DND-41 (cell line): ENCODE data around the gene HECW1.

ENCODE experiments used
- ATAC-seq: fragments of 200-7000 bp; cut with Tn5 transposase; 3 replicates; pipeline ENCODE4 v1.9.1; 2021; ENCODE audit warnings: low read depth; ENCODE audit not compliant: insufficient read depth
- DNase-seq: peaks from one replicate; pipeline ENCODE4 v3.0.0-alpha.2; 2020
- H2AFZ ChIP-seq: 2 replicates; pipeline ENCODE4 v1.6.0; 2012; ENCODE audit warnings: low read depth, low read length
- H3K27ac ChIP-seq: 2 replicates; pipeline ENCODE4 v1.5.1; 2012; ENCODE audit warnings: low read length, inconsistent platforms
- H3K27me3 ChIP-seq: fragments of 200-600 bp; sonication (generic); 2 replicates; pipeline ENCODE4 v1.6.0; 2012; ENCODE audit warnings: low read length, mild to moderate bottlenecking, inconsistent platforms; ENCODE audit not compliant: insufficient read depth, poor library complexity
- H3K36me3 ChIP-seq: 2 replicates; pipeline ENCODE4 v1.5.1; 2012; ENCODE audit warnings: low read length, inconsistent platforms; ENCODE audit not compliant: insufficient read depth
- H3K4me1 ChIP-seq: 2 replicates; pipeline ENCODE4 v1.5.1; 2012; ENCODE audit warnings: mild to moderate bottlenecking, low read length; ENCODE audit not compliant: insufficient read depth
- H3K4me2 ChIP-seq: 2 replicates; pipeline ENCODE4 v1.6.0; 2012; ENCODE audit warnings: mild to moderate bottlenecking, moderate library complexity, low read length, inconsistent platforms; ENCODE audit not compliant: insufficient read depth
- H3K4me3 ChIP-seq, 2 experiments: fragments of 200-600 bp in 1 of 2; shearing (Covaris generic) in 1 of 2; 2 replicates each; pipeline ENCODE4 v1.5.1; 2012 to 2016; ENCODE audit warnings: inconsistent platforms in 2 of 2, low read length in 2 of 2, mild to moderate bottlenecking in 2 of 2, low read depth in 1 of 2, moderate library complexity in 1 of 2
- H3K79me2 ChIP-seq: 2 replicates; pipeline ENCODE4 v1.6.0; 2012; ENCODE audit warnings: low read length, inconsistent platforms; ENCODE audit not compliant: insufficient read depth
- H3K9ac ChIP-seq: 2 replicates; pipeline ENCODE4 v1.6.0; 2012; ENCODE audit warnings: low read depth, mild to moderate bottlenecking, inconsistent platforms, low read length, moderate library complexity
- H3K9me3 ChIP-seq: 2 replicates; pipeline ENCODE4 v1.5.1; 2012; ENCODE audit warnings: low read length, moderate library complexity, mild to moderate bottlenecking, inconsistent platforms; ENCODE audit not compliant: insufficient read depth, severe bottlenecking
- H4K20me1 ChIP-seq: 2 replicates; pipeline ENCODE4 v1.6.0; 2012; ENCODE audit warnings: low read length; ENCODE audit not compliant: insufficient read depth
- EZH2 ChIP-seq: IDR thresholded peaks from 3 replicates; pipeline ENCODE4 v1.6.1; 2012; ENCODE audit warnings: borderline replicate concordance, low read depth, mild to moderate bottlenecking, moderate library complexity, low read length, inconsistent platforms; ENCODE audit not compliant: severe bottlenecking
- TF ChIP-seq, protein P1 (sequence below): IDR thresholded peaks from 2 replicates; pipeline ENCODE4 v1.5.1; 2012; ENCODE audit warnings: borderline replicate concordance, low read length, moderate library complexity, mild to moderate bottlenecking; ENCODE audit not compliant: poor library complexity, severe bottlenecking; ENCODE audit errors: extremely low read depth

Gene HECW1

DNA sequence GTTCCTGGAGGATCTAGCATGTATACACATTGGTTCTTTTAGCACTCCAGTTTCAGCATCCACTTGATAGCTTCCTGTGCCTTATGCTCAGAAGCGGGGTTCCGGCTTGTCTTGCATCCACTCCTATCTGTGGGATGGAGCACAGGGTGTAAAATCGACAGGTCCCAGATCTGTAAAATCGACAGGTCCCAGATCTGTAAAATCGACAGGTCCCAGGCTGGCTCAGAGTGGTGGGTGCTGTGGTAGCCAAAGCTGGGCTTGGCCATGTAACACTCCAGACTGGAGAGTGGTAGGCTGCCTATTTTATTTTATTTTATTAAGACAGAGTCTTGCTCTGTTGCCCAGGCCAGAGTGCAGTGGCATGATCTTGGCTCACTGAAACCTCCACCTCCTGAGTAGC, 30.3 kb downstream of the HECW1 start:
- TF ChIP-seq, protein P1, sequence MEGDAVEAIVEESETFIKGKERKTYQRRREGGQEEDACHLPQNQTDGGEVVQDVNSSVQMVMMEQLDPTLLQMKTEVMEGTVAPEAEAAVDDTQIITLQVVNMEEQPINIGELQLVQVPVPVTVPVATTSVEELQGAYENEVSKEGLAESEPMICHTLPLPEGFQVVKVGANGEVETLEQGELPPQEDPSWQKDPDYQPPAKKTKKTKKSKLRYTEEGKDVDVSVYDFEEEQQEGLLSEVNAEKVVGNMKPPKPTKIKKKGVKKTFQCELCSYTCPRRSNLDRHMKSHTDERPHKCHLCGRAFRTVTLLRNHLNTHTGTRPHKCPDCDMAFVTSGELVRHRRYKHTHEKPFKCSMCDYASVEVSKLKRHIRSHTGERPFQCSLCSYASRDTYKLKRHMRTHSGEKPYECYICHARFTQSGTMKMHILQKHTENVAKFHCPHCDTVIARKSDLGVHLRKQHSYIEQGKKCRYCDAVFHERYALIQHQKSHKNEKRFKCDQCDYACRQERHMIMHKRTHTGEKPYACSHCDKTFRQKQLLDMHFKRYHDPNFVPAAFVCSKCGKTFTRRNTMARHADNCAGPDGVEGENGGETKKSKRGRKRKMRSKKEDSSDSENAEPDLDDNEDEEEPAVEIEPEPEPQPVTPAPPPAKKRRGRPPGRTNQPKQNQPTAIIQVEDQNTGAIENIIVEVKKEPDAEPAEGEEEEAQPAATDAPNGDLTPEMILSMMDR = no peak
- TF ChIP-seq EZH2 = no peak
- Histone ChIP-seq H4K20me1 (no peaks in the 10 kb centered on the region), H3K27me3 (peaks cover 16% of the 10 kb centered on the region), H3K4me1 (no peaks in the 10 kb centered on the region), H3K4me3 (no peak overlapping the region), H3K9me3 (no peaks in the 10 kb centered on the region), H3K79me2 (no peaks in the 10 kb centered on the region), H3K27ac (no peak overlapping the region), H3K9ac (no peak overlapping the region), H2AFZ (no peak overlapping the region), H3K36me3 (no peaks in the 10 kb centered on the region), H3K4me2 (no peak overlapping the region)
- DNase-seq (no peak), ATAC-seq (no peak)

DNA sequence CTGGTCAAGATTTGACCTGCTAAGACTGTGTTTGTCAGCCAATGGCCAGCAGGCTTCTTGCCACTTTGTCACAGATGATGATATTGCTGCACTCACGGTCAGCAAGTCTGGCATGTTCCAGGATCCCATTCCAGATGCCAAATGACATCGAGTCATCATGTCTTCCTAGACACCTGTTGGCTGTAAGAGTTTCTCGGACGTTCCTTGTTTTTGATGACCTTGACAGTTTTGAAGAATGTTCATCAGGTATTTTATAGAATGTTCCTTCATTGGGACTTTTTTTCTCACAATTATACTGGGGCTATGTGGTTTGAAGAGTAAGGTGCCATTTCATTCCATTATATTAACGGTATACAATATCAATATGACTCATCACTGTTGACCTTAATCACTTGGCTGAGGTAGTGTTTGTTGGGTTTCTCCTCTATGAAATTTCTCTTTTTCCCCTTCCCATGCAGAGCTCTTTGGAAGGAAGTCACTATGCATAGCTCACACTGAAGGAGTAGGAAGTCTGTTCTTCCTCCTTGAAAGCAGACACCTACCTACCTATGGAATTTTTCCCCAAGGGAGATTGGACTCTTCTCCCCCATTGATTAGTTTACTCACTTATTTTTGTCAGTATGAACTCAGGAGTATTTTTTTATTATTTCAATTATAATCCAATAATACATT, 31.6 kb downstream of the HECW1 start:
- Histone ChIP-seq H3K9me3 (no peaks in the 10 kb centered on the region), H3K9ac (no peak overlapping the region), H3K27me3 (peaks cover 12% of the 10 kb centered on the region), H3K79me2 (no peaks in the 10 kb centered on the region), H4K20me1 (no peaks in the 10 kb centered on the region), H2AFZ (no peak overlapping the region), H3K4me3 (no peak overlapping the region), H3K27ac (no peak overlapping the region), H3K4me2 (no peak overlapping the region), H3K36me3 (no peaks in the 10 kb centered on the region), H3K4me1 (no peaks in the 10 kb centered on the region)
- no peak for ATAC-seq
- DNase-seq = no peak
- TF ChIP-seq, protein P1 = no peak
- TF ChIP-seq EZH2 = no peak

DNA sequence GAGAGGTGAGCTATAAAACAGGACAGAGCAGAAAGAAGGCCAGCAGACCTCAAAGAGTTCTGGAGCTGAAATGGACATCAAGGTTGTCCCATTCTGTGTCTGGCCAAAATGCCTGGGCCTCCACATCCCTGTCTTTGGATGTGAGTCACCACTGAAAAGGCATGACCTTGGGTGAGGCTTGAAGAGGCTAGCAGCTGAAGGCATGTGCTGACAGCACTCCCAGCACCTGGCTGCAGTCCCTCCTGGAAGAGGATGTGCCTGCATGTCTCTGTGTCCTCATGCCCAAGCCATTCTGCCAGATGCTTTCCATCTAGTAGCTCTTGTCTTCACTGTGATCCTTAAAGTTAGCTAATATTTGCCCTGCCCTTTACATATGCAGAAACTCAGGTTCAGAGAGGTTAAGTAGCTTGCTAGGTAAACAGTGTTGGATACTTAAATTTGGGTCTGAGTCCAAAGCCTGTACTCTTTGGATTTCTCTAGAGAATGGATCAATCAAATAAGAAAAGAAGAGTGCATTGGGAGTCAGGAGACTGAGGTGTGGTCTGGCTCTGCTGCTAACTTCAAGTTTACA, 35.8 kb downstream of the HECW1 start:
- Histone ChIP-seq H3K79me2 (no peaks in the 10 kb centered on the region), H2AFZ (no peak overlapping the region), H3K9me3 (no peaks in the 10 kb centered on the region), H3K4me3 (no peak overlapping the region), H3K27me3 (peaks cover 11% of the 10 kb centered on the region), H4K20me1 (no peaks in the 10 kb centered on the region), H3K27ac (no peak overlapping the region), H3K36me3 (no peaks in the 10 kb centered on the region), H3K9ac (no peak overlapping the region), H3K4me2 (no peak overlapping the region), H3K4me1 (no peaks in the 10 kb centered on the region)
- no peak for TF ChIP-seq EZH2
- TF ChIP-seq, protein P1 = no peak
- no peak for DNase-seq
- ATAC-seq = no peak
